Left lung (tissue), 10 donors: ENCODE measurements around the gene NBDY. TPM values are rescaled to one million over a fixed set of nuclear protein-coding genes. Genes with fewer than 3 reads are reported as not detected.
"Not testable (repeated sequence)": the region's sequence is repeated elsewhere in the genome, so short reads cannot be mapped to it uniquely, and the experiment has no call there.

ENCODE experiments used
- ATAC-seq: fragments of 200-7000 bp; cut with Tn5 transposase; one replicate; pipeline ENCODE4 v1.9.1; 2020; ENCODE audit warnings: moderate library complexity
- DNase-seq, 4 donors: peaks; one replicate each; pipeline ENCODE4 v3.0.0-alpha.2; 2013 to 2020
- H3K27ac ChIP-seq, 2 donors: fragments of 200-600 bp; sonication (generic) in 1 of 2; one replicate each; pipeline versions ENCODE4 v1.5.0 to v1.8.0; 2020 to 2021
- H3K27me3 ChIP-seq, 2 donors: fragments of 200-600 bp; sonication (generic) in 1 of 2; one replicate each; pipeline versions ENCODE4 v1.5.0 to v1.8.0; 2020 to 2021
- H3K36me3 ChIP-seq, 2 donors: fragments of 200-600 bp; sonication (generic) in 1 of 2; one replicate each; pipeline versions ENCODE4 v1.5.0 to v1.8.0; 2020 to 2021
- H3K4me1 ChIP-seq, 2 donors: fragments of 200-600 bp; one replicate each; pipeline ENCODE4 v1.8.0; 2021
- H3K4me3 ChIP-seq, 2 donors: fragments of 200-600 bp; sonication (generic) in 1 of 2; one replicate each; pipeline versions ENCODE4 v1.5.0 to v1.8.0; 2020 to 2021; ENCODE audit warnings: mild to moderate bottlenecking in 1 of 2
- H3K9me3 ChIP-seq, 2 donors: fragments of 200-600 bp; sonication (generic) in 1 of 2; one replicate each; pipeline versions ENCODE4 v1.5.0 to v1.8.0; 2020 to 2021
- intact Hi-C, 2 donors: fragments of 100-400 bp; cut with DNase I; formaldehyde crosslinking; loops; one replicate each; pipeline versions ENCODE4 v1.11.2 to v1.14.2; 2022
- polyA plus RNA-seq, 6 donors: library from polyadenylated mRNA; unstranded; fragments of 120-200 nt; gene quantifications; one replicate each; pipeline ENCODE4 v1.2.1, GENCODE V29; 2013; ENCODE audit not compliant: insufficient read length in 6 of 6
- total RNA-seq, 2 donors: library from RNA; stranded (reverse); fragmentation: NEBNext Ultra II Directional; extraction: Animal tissue kit (Norgen Biotek cat#: 25700); gene quantifications; one replicate each; pipeline ENCODE4 v1.2.1, GENCODE V29; 2021
- TF ChIP-seq, protein P1 (sequence below), 2 donors: fragments of 200-600 bp; sonication (generic) in 1 of 2; IDR thresholded peaks; one replicate each; pipeline versions ENCODE4 v1.5.0 to v1.8.0; 2021; ENCODE audit warnings: antibody characterized with exemption in 2 of 2
- donor health status: DM: no; HTN: yes; CAD: no.
- donor health status: DM: no; HTN: no; CAD: no.

Gene NBDY
- total and polyA plus RNA-seq, 8 donors, result 39.5 to 86.4 (median 70.6) TPM

DNA sequence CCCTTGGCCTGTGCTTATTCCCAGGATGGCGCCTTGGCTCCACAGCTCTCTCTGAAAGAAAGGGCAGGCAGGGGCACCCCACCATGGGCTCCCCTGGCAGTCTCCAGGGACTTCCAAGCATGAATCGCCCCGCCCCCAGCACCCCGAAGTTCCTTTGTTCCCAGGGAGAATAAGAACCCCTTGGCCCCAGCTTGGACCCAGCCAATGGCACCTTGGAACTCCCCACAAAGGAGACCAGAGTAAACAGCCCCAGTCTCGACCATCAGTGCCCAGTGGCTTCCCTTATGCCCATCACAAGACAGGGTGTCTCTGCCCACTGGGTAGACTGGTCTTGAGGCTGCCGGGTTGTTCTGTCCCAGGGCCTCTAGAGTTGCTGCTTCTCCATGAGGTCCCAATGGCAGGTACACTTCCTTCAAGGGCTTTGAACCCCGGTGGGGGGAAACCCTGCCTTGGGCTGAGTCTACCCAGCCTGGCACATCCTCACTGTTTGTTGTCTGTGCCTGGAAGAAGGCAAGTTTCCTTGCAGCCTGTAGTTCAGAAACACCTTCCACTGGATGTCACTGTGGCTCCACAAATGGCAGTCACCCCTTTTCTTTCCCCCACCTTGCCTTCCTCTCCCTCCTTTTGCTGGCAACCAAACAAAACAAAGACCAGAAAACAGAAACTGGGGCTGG lies 30.8 kb downstream of the NBDY start:
- ATAC-seq, result no peak
- TF ChIP-seq, protein P1, sequence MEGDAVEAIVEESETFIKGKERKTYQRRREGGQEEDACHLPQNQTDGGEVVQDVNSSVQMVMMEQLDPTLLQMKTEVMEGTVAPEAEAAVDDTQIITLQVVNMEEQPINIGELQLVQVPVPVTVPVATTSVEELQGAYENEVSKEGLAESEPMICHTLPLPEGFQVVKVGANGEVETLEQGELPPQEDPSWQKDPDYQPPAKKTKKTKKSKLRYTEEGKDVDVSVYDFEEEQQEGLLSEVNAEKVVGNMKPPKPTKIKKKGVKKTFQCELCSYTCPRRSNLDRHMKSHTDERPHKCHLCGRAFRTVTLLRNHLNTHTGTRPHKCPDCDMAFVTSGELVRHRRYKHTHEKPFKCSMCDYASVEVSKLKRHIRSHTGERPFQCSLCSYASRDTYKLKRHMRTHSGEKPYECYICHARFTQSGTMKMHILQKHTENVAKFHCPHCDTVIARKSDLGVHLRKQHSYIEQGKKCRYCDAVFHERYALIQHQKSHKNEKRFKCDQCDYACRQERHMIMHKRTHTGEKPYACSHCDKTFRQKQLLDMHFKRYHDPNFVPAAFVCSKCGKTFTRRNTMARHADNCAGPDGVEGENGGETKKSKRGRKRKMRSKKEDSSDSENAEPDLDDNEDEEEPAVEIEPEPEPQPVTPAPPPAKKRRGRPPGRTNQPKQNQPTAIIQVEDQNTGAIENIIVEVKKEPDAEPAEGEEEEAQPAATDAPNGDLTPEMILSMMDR (IDR thresholded peaks at IDR 0.05), result no peak
- Histone ChIP-seq H3K27me3 (no peaks in the 10 kb centered on the region), H3K4me3 (no peak overlapping the region), H3K27ac (no peak overlapping the region), H3K4me1 (peaks cover 3 to 4% of the 10 kb centered on the region in 2 donors), H3K36me3 (no peaks in the 10 kb centered on the region), H3K9me3 (no peaks in the 10 kb centered on the region)
- intact Hi-C loops, result no loop called here
- DNase-seq, result peak in 2 of 4 donors; percentile 21 to 27

DNA sequence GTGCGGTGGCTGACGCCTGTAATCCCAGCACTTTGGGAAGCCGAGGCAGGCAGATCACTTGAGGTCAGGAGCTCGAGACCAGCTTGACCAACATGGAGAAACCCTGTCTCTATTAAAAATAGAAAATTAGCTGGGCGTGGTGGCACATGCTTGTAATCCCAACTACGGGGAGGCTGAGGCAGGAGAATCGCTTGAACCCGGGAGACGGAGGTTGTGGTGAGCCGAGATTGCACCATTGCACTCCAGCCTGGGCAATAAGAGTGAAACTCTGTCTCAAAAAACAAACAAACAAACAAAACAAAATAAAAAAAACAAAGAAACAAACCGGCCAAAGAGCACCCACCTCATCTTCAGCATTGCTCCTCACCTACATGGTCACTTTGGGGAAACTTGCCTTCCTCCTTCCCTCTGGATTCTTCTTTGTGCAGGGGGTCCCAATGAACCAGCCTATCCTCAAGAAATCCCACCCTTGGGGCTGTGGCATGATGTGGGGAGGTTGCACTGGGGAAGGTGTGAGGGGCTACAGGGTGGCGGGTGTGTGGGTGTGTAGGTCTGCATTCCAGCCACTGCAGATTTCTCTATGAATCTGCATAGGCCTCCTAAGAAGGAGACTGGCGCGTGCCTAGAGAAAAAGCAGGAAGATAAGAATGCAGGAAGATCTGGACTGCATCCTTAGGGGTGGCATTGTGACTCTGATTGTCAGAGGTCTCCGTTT lies 31.5 kb downstream of the NBDY start:
- H3K36me3 ChIP-seq, H3K27ac ChIP-seq, H3K4me3 ChIP-seq, H3K9me3 ChIP-seq, ATAC-seq, H3K27me3 ChIP-seq, intact Hi-C loops: not testable (repeated sequence)
- DNase-seq, result peak in 1 of 4 donors; percentile 22
- peaks cover 7 to 10% of the 10 kb centered on the region in 2 donors for H3K4me1 ChIP-seq

DNA sequence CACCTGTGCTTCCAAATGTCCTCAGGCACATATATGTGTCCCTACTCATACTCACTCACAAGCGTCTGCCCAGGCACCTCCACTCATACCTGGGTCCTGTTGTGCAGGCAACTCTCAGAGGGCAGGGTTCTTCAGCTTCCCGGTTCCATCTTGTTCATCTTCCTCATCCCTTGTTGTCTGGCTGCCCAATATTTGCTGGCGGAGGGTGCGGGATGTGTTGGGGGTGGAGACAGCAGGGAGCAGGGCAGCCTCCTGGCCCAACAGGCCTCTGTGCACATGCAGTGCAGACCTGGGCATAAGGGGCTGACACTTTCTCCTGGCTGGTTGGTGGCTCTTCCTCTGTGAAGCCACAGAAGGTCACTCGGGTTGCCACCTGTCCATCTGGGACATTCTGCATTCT lies 32.1 kb downstream of the NBDY start:
- no peaks in the 10 kb centered on the region for H3K9me3 ChIP-seq

DNA sequence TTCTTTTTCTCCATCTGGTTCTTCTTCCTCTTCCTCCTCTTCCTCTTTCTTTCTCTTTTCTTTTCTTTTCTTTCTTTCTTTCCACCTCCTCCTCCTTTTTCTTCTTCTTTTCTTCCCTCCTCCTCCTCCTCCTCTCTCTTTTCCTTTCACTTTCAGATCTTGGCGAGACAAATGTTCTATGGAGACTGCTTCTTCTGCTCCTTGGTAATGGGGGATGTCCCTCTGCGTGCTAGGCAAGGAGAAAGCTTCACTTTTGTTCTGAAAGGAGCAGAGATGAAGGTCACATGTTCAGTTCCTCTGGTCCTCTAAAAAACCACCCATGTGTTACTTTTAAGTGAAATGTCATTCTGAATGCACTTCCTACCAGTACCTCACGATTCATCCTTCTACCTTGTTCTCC lies 33.2 kb downstream of the NBDY start:
- no peak for ATAC-seq
- H3K36me3 ChIP-seq, result no peaks in the 10 kb centered on the region
- H3K4me3 ChIP-seq, result no peak overlapping the region
- intact Hi-C loops, result no loop called here
- H3K27me3 ChIP-seq, result no peaks in the 10 kb centered on the region
- TF ChIP-seq, protein P1 (IDR thresholded peaks at IDR 0.05), result no peak
- H3K27ac ChIP-seq, result peak overlapping the region in 1 of 2 donors; percentile 8
- DNase-seq, result no peak
- peaks cover 10 to 15% of the 10 kb centered on the region in 2 donors for H3K4me1 ChIP-seq
- no peaks in the 10 kb centered on the region for H3K9me3 ChIP-seq

More for the DNA sequence above, 32.1 kb downstream of the NBDY start:
- H3K27ac ChIP-seq, result no peak overlapping the region
- ATAC-seq (no peak), DNase-seq (peak in 1 of 4 donors; percentile 20)
- no peak overlapping the region for H3K4me3 ChIP-seq
- TF ChIP-seq, protein P1 (IDR thresholded peaks at IDR 0.05), result no peak
- intact Hi-C loops, result no loop called here
- no peaks in the 10 kb centered on the region for H3K27me3 ChIP-seq
- no peaks in the 10 kb centered on the region for H3K36me3 ChIP-seq
- peaks cover 10 to 15% of the 10 kb centered on the region in 2 donors for H3K4me1 ChIP-seq

DNA sequence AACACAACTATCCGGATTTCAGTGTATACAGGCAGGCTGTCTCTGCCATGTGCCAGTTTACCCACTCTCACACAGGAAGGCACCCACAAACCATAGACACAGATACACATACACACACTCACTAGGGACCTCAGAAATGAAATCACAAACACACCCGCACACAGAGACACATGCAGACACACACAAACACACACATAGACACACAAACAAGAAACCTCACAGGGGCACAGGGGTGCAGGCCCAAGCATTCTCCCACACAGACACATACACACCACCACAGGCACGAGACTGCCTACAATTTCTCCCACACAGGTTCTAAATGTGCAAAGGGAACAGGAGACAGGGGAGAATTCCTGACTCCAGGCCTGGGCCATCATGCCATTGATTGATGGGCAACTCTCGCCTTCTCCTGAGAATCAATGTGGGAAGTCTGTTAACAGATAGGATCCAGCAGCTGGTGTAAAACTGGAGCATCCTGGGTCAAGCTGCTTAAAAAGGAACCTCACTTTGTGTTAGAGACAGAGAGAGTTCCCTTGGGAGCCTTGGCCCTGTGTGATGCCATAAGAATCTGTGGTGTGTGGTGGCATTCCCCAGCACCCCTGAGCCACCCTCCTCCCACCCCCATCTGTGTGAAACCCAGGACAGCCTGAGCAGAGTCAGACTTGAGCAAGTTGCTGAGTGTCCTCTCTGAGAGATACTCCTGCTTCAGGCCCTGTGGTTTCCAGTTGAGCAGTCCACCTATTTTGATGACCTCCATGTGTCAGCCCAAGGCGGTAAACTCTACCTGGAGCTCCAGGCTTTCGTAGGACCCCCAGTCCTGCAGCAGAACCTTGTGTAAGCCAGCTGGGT lies 33.9 kb downstream of the NBDY start:
- intact Hi-C loops, result no loop called here
- peaks cover 10 to 15% of the 10 kb centered on the region in 2 donors for H3K4me1 ChIP-seq
- H3K27ac ChIP-seq, result no peak overlapping the region
- TF ChIP-seq, protein P1 (IDR thresholded peaks at IDR 0.05), result no peak
- no peaks in the 10 kb centered on the region for H3K36me3 ChIP-seq
- ATAC-seq, result no peak
- H3K27me3 ChIP-seq, result no peaks in the 10 kb centered on the region
- peak in 1 of 4 donors; percentile 11 for DNase-seq
- no peaks in the 10 kb centered on the region for H3K9me3 ChIP-seq
- no peak overlapping the region for H3K4me3 ChIP-seq
